Right lobe of liver (tissue), 4 donors: ENCODE measurements around the gene FRMD4A.

Experiments
- POLR2A ChIP-seq: fragments of 450-650 bp; IDR thresholded peaks from one replicate; pipeline ENCODE4 v1.6.1; 2017; ENCODE audit warnings: antibody characterized with exemption, mild to moderate bottlenecking
- TF ChIP-seq, protein P1 (sequence below), 4 donors: fragments of 200-600 bp in 3 of 4; fragments of 450-650 bp in 1 of 4; IDR thresholded peaks; one replicate each; pipeline versions ENCODE4 v1.5.1 to v1.8.0; 2016 to 2022; ENCODE audit warnings: antibody characterized with exemption in 4 of 4, mild to moderate bottlenecking in 2 of 4
- donor health status: DM: no; HTN: no; CAD: no.
- donor health status: DM: no; HTN: no; CAD: no.
- donor health status: DM: no; HTN: yes; CAD: no.

DNA sequence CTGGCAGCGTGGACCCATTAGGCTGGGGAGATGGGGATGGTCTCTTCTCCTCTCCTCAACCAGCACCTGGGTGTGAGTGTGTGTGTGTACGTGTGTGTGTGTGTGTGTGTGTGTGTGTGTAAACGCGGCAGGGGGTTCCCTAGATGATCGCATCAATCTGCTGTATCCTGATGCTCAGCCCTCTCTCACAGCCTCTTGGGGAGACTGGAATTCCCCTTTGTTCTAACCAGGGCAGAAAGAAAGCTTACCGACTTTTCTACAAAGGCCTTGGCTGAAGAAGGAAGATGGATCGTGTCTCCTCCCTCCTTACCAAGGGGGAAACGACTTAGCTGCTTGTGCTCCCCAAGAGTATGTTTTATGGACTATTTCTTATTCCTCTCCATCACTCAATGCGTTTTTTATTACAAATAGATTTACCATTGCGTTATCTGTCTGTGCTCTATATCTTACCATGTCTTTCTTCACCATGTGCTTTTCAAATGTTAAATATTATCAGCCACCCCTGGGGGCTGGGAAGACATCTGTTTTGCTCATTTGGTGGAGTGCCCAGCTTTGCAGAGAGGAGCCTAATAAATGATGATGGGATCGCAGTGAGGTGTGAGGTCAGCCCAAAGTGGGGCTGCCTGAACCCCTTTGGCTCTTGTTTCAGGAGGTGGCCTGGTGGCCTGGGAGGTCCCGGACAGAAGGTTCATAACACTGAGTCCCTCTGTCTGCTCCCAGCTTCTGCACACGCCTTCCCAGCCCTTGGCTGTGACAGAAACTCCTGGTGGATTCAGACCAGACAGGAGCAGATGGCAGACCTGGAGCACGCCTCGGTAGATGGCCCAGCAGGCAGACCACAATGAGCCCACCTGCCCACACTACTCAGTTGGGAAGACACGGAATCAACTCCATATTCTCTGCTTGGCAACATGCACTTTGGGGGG lies 481.9 kb downstream of the FRMD4A start:
- TF ChIP-seq, protein P1, sequence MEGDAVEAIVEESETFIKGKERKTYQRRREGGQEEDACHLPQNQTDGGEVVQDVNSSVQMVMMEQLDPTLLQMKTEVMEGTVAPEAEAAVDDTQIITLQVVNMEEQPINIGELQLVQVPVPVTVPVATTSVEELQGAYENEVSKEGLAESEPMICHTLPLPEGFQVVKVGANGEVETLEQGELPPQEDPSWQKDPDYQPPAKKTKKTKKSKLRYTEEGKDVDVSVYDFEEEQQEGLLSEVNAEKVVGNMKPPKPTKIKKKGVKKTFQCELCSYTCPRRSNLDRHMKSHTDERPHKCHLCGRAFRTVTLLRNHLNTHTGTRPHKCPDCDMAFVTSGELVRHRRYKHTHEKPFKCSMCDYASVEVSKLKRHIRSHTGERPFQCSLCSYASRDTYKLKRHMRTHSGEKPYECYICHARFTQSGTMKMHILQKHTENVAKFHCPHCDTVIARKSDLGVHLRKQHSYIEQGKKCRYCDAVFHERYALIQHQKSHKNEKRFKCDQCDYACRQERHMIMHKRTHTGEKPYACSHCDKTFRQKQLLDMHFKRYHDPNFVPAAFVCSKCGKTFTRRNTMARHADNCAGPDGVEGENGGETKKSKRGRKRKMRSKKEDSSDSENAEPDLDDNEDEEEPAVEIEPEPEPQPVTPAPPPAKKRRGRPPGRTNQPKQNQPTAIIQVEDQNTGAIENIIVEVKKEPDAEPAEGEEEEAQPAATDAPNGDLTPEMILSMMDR (IDR thresholded peaks at IDR 0.05), result no peak
- TF ChIP-seq POLR2A, result no peak
